Brain microvascular endothelial cell (primary cell): ENCODE results near the gene GID8.

ENCODE experiments used
- DNase-seq: peaks from one replicate; pipeline ENCODE4 v3.0.0-alpha.2; 2020
- H3K27ac ChIP-seq: fragments of 250-450 bp; sonication (Bioruptor Pico); 2 replicates; pipeline ENCODE4 v1.5.1; 2020; ENCODE audit warnings: mild to moderate bottlenecking, moderate library complexity
- H3K27me3 ChIP-seq: fragments of 250-450 bp; sonication (Bioruptor Pico); replicated peaks from 2 replicates; pipeline ENCODE4 v1.5.1; 2020; ENCODE audit warnings: mild to moderate bottlenecking
- H3K36me3 ChIP-seq: fragments of 250-450 bp; sonication (Bioruptor Pico); replicated peaks from 2 replicates; pipeline ENCODE4 v1.5.1; 2020; ENCODE audit warnings: mild to moderate bottlenecking
- H3K4me3 ChIP-seq: 2 replicates; pipeline ENCODE4 v1.5.1; 2011; ENCODE audit warnings: low read depth, mild to moderate bottlenecking, control low read depth, low read length, moderate library complexity
- in situ Hi-C: cut with HindIII; loops from 2 replicates; pipeline ENCODE4 v1.10.0; 2017; ENCODE audit warnings: low sequenced_read_pairs, low pct_ligation_motif_present
- TF ChIP-seq, protein P1 (sequence below): IDR thresholded peaks from 2 replicates; pipeline ENCODE4 v1.5.1; 2011; ENCODE audit warnings: low read depth, mild to moderate bottlenecking, moderate library complexity, low read length, control low read depth, inconsistent platforms; ENCODE audit errors: missing control alignments

GID8 gene

DNA sequence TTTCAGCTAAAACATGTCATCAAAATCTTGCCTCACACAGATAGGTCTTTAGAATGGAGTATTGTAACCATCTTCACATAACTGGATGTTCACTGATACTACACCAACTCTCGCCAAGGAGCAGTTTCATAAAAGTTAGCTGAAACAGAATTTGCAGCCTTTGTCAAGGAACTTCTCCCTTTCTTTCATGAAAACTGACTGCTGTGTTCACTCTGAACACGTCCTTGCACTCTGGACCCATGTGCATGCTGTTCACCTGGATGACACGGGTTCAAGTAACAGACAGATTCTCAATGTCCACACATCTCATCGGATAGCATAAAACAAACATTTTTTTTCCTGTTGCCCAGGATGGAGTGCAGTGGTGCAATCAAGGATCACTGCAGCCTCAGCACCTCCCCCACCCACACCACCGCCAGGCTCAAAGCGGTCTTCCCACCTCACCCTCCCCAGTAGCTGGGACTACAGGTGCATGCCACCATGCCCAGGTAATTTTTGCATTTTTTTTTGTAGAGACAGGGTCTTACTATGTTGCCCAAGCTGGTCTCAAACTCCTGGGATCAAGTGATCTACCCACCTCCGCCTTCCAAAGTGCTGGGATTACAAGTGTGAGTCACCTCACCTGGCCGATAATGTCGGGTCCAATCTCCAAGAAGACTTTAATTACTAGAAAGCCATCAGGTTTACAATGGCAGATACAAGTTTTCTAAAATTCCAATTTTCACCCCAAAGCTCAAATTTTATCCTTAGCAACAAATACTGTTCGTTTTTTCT, 21.1 kb upstream of the GID8 start:
- in situ Hi-C loops, result no loop called here
- no peak overlapping the region for H3K4me3 ChIP-seq
- H3K36me3 ChIP-seq, result peaks cover 4% of the 10 kb centered on the region
- no peak overlapping the region for H3K27ac ChIP-seq
- DNase-seq, result no peak
- TF ChIP-seq, protein P1, sequence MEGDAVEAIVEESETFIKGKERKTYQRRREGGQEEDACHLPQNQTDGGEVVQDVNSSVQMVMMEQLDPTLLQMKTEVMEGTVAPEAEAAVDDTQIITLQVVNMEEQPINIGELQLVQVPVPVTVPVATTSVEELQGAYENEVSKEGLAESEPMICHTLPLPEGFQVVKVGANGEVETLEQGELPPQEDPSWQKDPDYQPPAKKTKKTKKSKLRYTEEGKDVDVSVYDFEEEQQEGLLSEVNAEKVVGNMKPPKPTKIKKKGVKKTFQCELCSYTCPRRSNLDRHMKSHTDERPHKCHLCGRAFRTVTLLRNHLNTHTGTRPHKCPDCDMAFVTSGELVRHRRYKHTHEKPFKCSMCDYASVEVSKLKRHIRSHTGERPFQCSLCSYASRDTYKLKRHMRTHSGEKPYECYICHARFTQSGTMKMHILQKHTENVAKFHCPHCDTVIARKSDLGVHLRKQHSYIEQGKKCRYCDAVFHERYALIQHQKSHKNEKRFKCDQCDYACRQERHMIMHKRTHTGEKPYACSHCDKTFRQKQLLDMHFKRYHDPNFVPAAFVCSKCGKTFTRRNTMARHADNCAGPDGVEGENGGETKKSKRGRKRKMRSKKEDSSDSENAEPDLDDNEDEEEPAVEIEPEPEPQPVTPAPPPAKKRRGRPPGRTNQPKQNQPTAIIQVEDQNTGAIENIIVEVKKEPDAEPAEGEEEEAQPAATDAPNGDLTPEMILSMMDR, result no peak
- H3K27me3 ChIP-seq, result no peaks in the 10 kb centered on the region

DNA sequence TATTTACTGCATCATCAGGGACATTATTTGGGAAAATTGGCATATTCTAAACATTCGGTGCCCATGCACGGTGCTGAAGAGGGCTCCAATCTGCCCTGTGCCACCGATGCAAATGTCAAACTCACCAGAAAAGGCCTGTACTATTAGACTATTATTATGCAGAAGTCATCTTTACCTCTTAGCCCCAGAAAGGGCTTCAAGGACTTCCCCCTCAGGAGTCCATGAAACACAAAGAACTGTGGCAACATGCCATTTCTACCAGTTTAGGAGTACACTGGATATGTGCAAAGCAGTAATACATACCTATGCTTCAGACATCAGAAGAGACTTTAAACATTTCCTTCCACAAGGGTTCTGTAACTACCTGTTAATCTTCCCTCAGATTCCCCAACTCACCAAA, 20.2 kb upstream of the GID8 start:
- H3K27ac ChIP-seq, result no peak overlapping the region
- in situ Hi-C loops, result no loop called here
- TF ChIP-seq, protein P1, result no peak
- H3K36me3 ChIP-seq, result peaks cover 4% of the 10 kb centered on the region
- no peak overlapping the region for H3K4me3 ChIP-seq
- no peaks in the 10 kb centered on the region for H3K27me3 ChIP-seq
- no peak for DNase-seq

DNA sequence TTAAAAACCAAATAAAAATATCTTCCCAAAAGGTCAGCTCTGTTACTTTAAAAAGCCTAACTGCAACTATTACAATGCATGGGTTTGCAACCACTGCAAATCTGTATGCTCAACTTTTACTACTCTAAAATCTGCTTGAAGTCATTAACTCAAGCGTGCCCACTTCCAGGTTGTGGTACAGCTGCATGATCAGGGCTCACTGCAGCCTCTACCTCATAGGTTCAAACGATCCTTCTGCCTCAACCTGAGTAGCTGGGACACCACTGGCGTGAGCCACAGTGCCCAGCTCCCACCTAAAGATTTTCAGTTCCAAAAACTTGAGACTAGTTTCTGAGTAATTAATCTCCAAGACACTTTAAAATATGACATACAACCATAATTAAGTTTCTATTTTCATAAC, 19.8 kb upstream of the GID8 start:
- H3K36me3 ChIP-seq, result peaks cover 3% of the 10 kb centered on the region
- in situ Hi-C loops, result no loop called here
- no peak overlapping the region for H3K4me3 ChIP-seq
- H3K27me3 ChIP-seq, result no peaks in the 10 kb centered on the region
- H3K27ac ChIP-seq, result no peak overlapping the region
- TF ChIP-seq, protein P1, result no peak
- DNase-seq, result no peak

GRCh38 chr20:62918831-62919230, 19.1 kb upstream of the GID8 start:
- TF ChIP-seq, protein P1, result no peak
- no peak overlapping the region for H3K27ac ChIP-seq
- DNase-seq, result no peak
- H3K27me3 ChIP-seq, result no peaks in the 10 kb centered on the region
- in situ Hi-C loops, result no loop called here
- H3K4me3 ChIP-seq, result no peak overlapping the region
- no peaks in the 10 kb centered on the region for H3K36me3 ChIP-seq

- Histone ChIP-seq H3K4me3 (no peak overlapping the region), H3K27ac (no peak overlapping the region), H3K36me3 (no peaks in the 10 kb centered on the region), H3K27me3 (no peaks in the 10 kb centered on the region)
- in situ Hi-C loops, result no loop called here
- no peak for DNase-seq
- TF ChIP-seq, protein P1, result no peak
These were observed 17.8 kb upstream of the GID8 start for GRCh38 chr20:62920039-62920645.

DNA sequence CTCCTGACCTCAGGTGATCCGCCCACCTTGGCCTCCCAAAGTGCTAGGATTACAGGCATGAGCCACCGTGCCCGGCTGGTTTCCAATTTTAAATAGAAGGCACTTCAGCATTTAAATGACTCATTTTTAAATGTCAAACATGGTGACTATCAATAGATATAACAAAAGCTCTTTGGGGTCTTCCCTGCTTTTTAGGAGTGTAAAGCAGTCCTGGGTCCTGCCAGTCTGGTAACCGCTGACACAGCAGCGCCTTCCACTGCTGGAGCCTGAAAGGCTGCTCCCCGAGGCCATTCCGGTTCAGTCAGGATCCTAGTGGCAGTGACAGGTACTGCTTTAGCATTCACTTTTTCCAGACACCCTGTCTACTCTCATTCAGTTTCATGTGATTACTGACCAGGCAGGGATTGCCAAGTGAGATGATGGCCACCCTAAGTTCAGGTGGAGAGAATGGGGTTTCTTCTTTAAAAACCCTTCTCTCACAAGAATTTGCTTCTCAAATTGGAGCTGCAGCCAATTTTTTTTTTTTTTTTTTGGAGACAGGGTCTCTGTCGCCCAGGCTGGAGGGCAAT, 16.7 kb upstream of the GID8 start:
- Histone ChIP-seq H3K27me3 (no peaks in the 10 kb centered on the region), H3K36me3 (no peaks in the 10 kb centered on the region), H3K27ac (no peak overlapping the region), H3K4me3 (no peak overlapping the region)
- DNase-seq, result peak; percentile 63
- in situ Hi-C loops, result no loop called here
- TF ChIP-seq, protein P1, result peak; percentile 76
